ENCODE results near the gene AGPS. TPM values are rescaled to one million over a fixed set of nuclear protein-coding genes. Genes with fewer than 3 reads are reported as not detected.

Gene AGPS
- total and polyA plus RNA-seq, 9 of the 15 experiments (the other 6 are each of a cell fraction or from before 2014, with no cell fraction given), result 15.5 to 211 (median 63.1) TPM

GRCh38 chr2:177348733-177349693, 43.6 kb upstream of the AGPS start (continued):
- TF ChIP-seq FOXP1 (CRISPR knock-in tag; IDR thresholded peaks at IDR 0.05), result no peak
- no peak for TF ChIP-seq PRPF4 (IDR thresholded peaks at IDR 0.05; ENCODE audit: insufficient read depth, low read depth, low read length, poor library complexity, severe bottlenecking)
- TF ChIP-seq ZNF655 (CRISPR knock-in tag; IDR thresholded peaks at IDR 0.05), result no peak
- no peak for TF ChIP-seq ZNF146 (CRISPR knock-in tag; IDR thresholded peaks at IDR 0.05; ENCODE audit: unreplicated experiment)
- TF ChIP-seq DMBX1 (CRISPR knock-in tag; IDR thresholded peaks at IDR 0.05; ENCODE audit: borderline replicate concordance), result no peak
- TF ChIP-seq TRIM24 (IDR thresholded peaks at IDR 0.05), result peak in 1 of 2 experiments; percentile 39; a peak in 1 of 4 replicates
- no peak for TF ChIP-seq PCBP2 (IDR thresholded peaks at IDR 0.05; ENCODE audit: low read depth, low read length, poor library complexity, severe bottlenecking)
- TF ChIP-seq SUPT5H (IDR thresholded peaks at IDR 0.05), result 0 out of 2 replicates have a peak, but pooled peaks have one; percentile 28
- TF ChIP-seq SRSF7 (optimal IDR thresholded peaks at IDR 0.05; ENCODE audit: low read depth, low read length), result no peak
- TF ChIP-seq SMAD1 (IDR thresholded peaks at IDR 0.05; ENCODE audit: low read depth, low read length, partially characterized antibody), result no peak
- no peak for TF ChIP-seq ZBTB8A (IDR thresholded peaks at IDR 0.05; ENCODE audit: partially characterized antibody)
- no peak for TF ChIP-seq E2F6 (IDR thresholded peaks at IDR 0.05; ENCODE audit: borderline replicate concordance in 1 of 2, extremely low read depth in 1 of 2, insufficient read depth in 1 of 2, insufficient read length in 1 of 2, low read depth in 1 of 2, low read length in 1 of 2, poor library complexity in 1 of 2, severe bottlenecking in 1 of 2)
- no peak for TF ChIP-seq ZSCAN29 (IDR thresholded peaks at IDR 0.05)
- TF ChIP-seq PATZ1 (CRISPR knock-in tag; IDR thresholded peaks at IDR 0.05; ENCODE audit: borderline replicate concordance), result no peak
- no peak for TF ChIP-seq E2F3 (CRISPR knock-in tag; IDR thresholded peaks at IDR 0.05)
- no peak for TF ChIP-seq SMAD3 (CRISPR knock-in tag; conservative IDR thresholded peaks at IDR 0.05)
- TF ChIP-seq TRIM25 (IDR thresholded peaks at IDR 0.05; ENCODE audit: borderline replicate concordance), result no peak
- no peak for TF ChIP-seq JUN (IDR thresholded peaks at IDR 0.05; ENCODE audit: borderline replicate concordance, low read depth, low read length)
- 0 out of 2 replicates have a peak, but pooled peaks have one; percentile 6 for TF ChIP-seq JUN (CRISPR knock-in tag; IDR thresholded peaks at IDR 0.05; ENCODE audit: borderline replicate concordance)
